Measurements from ENCODE around the gene RNF213. TPM values are rescaled to one million over a fixed set of nuclear protein-coding genes. Genes with fewer than 3 reads are reported as not detected.
"Not testable (repeated sequence)": the region's sequence is repeated elsewhere in the genome, so short reads cannot be mapped to it uniquely, and the experiment has no call there.

Gene RNF213
- total RNA-seq, 1 experiment from 2014 or later: 44.5 TPM

GRCh38 chr17:80312621-80313135, 52.0 kb downstream of the RNF213 start (continued):
- no peak for TF ChIP-seq ELF1 (IDR thresholded peaks at IDR 0.05; ENCODE audit: borderline replicate concordance, low read depth)

DNA sequence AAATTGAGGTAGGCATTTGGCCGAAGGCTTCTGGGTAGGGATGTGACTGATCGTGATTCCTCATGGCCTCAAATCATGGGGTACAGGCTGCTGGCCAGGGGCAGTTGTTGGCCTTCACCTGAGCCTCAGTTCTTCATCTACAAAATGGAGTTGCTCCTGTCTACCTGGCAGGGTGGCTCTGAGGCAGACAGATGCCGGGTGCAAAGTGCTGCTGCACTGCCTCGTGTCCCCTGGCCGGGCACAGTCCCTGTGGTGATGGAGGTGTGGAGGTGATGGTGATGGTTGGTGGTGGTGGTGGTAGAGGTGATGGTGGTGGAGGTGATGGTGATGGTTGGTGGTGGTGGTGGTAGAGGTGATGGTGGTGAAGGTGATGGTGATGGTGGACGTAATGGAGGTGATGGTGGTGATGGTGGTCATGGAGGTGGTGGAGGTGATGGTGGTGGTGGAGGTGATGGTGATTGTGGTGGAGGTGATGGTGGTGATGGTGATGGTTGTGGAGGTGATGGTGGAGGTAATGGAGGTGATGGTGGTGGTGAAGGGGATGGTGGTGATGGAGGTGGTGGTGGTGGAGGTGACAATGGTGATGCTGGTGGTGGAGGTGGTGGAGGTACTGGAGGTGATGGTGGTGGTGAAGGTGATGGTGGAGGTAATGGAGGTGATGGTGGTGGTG, 52.6 kb downstream of the RNF213 start:
- TF ChIP-seq POLR2A (IDR thresholded peaks at IDR 0.05; ENCODE audit: borderline replicate concordance, extremely low read depth, insufficient read depth, insufficient read length): no peak
- TF ChIP-seq SIN3A (IDR thresholded peaks at IDR 0.05; ENCODE audit: low read depth): no peak
- no peak for TF ChIP-seq ATF3 (IDR thresholded peaks at IDR 0.05)
- no peak for TF ChIP-seq ELF1 (IDR thresholded peaks at IDR 0.05; ENCODE audit: borderline replicate concordance, low read depth)
- Histone ChIP-seq H3K27me3 (ENCODE audit: insufficient read depth, low read length) (no peaks in the 10 kb centered on the region), H3K9me2 (ENCODE audit: insufficient read depth) (no peaks in the 10 kb centered on the region), H3K4me1 (ENCODE audit: control insufficient read depth in 1 of 2, insufficient read depth in 2 of 2, low read length in 2 of 2) (no peaks in the 10 kb centered on the region), H4K20me1 (ENCODE audit: insufficient read depth) (no peaks in the 10 kb centered on the region), H3K4me2 (ENCODE audit: low read length) (no peak overlapping the region), H3K9ac (ENCODE audit: low read length) (no peak overlapping the region), H3K79me2 (ENCODE audit: insufficient read depth, low read length) (no peaks in the 10 kb centered on the region), H3K27ac (ENCODE audit: low read depth, low read length) (no peak overlapping the region), H2AFZ (ENCODE audit: low read depth, low read length, poor library complexity, severe bottlenecking) (no peak overlapping the region), H3K9me3 (ENCODE audit: control insufficient read depth in 1 of 2, insufficient read depth in 1 of 2, low read depth in 1 of 2, low read length in 2 of 2) (no peaks in the 10 kb centered on the region), H3K4me3 (replicated peaks in 1 of 2; ENCODE audit: low read depth in 1 of 2, low read length in 2 of 2) (no peak overlapping the region), H3K36me3 (ENCODE audit: control insufficient read depth in 1 of 2, insufficient read depth in 2 of 2, low read length in 2 of 2) (no peaks in the 10 kb centered on the region; a peak in 1 of 4 replicates)
- intact Hi-C loops (cut with micrococcal nuclease): no loop called here
- POLR2A ChIA-PET: no interaction called here
- BruUV-seq (replicated peaks): no TSS peak
- CTCF ChIA-PET: no interaction called here
- ATAC-seq (no peak), DNase-seq (ENCODE audit: low read depth, low spot score) (no peak)
- RAD21 ChIA-PET (ENCODE audit: low non-redundant PET in 1 of 2, low total read pairs in 2 of 2, uncharacterized antibody in 2 of 2, unreplicated experiment in 2 of 2): no interaction called here

GRCh38 chr17:80313946-80314345, 53.3 kb downstream of the RNF213 start:
- BruUV-seq (replicated peaks); H2AFZ ChIP-seq (ENCODE audit: low read depth, low read length, poor library complexity, severe bottlenecking); ATAC-seq; H3K9me2 ChIP-seq (ENCODE audit: insufficient read depth); H3K4me2 ChIP-seq (ENCODE audit: low read length); H3K36me3 ChIP-seq (ENCODE audit: control insufficient read depth in 1 of 2, insufficient read depth in 2 of 2, low read length in 2 of 2); POLR2A ChIA-PET; CTCF ChIA-PET; H3K4me3 ChIP-seq (replicated peaks in 1 of 2; ENCODE audit: low read depth in 1 of 2, low read length in 2 of 2); H3K79me2 ChIP-seq (ENCODE audit: insufficient read depth, low read length); RAD21 ChIA-PET (ENCODE audit: low non-redundant PET in 1 of 2, low total read pairs in 2 of 2, uncharacterized antibody in 2 of 2, unreplicated experiment in 2 of 2); H4K20me1 ChIP-seq (ENCODE audit: insufficient read depth); DNase-seq (ENCODE audit: low read depth, low spot score); H3K27ac ChIP-seq (ENCODE audit: low read depth, low read length); H3K4me1 ChIP-seq (ENCODE audit: control insufficient read depth in 1 of 2, insufficient read depth in 2 of 2, low read length in 2 of 2); H3K9ac ChIP-seq (ENCODE audit: low read length); H3K9me3 ChIP-seq (ENCODE audit: control insufficient read depth in 1 of 2, insufficient read depth in 1 of 2, low read depth in 1 of 2, low read length in 2 of 2); intact Hi-C loops (cut with micrococcal nuclease); H3K27me3 ChIP-seq (ENCODE audit: insufficient read depth, low read length): not testable (repeated sequence)
